K562 (cell line): ENCODE data around the gene SARS2. TPM values are rescaled to one million over a fixed set of nuclear protein-coding genes. Genes with fewer than 3 reads are reported as not detected.

ENCODE experiments used
- ATAC-seq: fragments of 200-7000 bp; cut with Tn5 transposase; 3 replicates; pipeline ENCODE4 v1.9.1; 2020; ENCODE audit warnings: moderate library complexity
- BruUV-seq: library from RNA; stranded (reverse); fragments of 400-500 nt; replicated peaks from 2 replicates; lab custom pipeline; 2021; lab: Mats Ljungman, UMichigan
- CTCF ChIA-PET: fragments of 300-600 bp; formaldehyde crosslinking; extraction: SDS; loops from one replicate; lab custom pipeline; 2021; ENCODE audit warnings: low intra/inter-chr PET ratio; lab: Yijun Ruan, JAX
- POLR2A ChIA-PET: fragments of 300-600, 350-650 bp; sonication (Branson Sonifier 250); formaldehyde crosslinking; extraction: SDS; loops from one replicate; lab custom pipeline; 2021; ENCODE audit warnings: antibody characterized with exemption, inconsistent platforms; lab: Yijun Ruan, JAX
- DNase-seq, 4 experiments: peaks; one replicate each; pipeline versions ENCODE4 v3.0.0 to v3.0.0-alpha.2; 2011 to 2018; ENCODE audit warnings: low spot score in 3 of 4, mixed read lengths in 3 of 4; ENCODE audit errors: extremely low read depth in 1 of 4
- FAIRE-seq: peaks from 2 replicates; lab custom pipeline; 2011; peaks lifted over from hg19 to GRCh38; lab: Jason Lieb, UNC
- H2AFZ ChIP-seq: 2 replicates; pipeline ENCODE4 v1.6.0; 2011; ENCODE audit warnings: low read depth, low read length, control low read depth, inconsistent platforms
- H3K27ac ChIP-seq: fragments of 200-600 bp; 3 replicates; pipeline ENCODE4 v1.8.0; 2011; ENCODE audit warnings: low read depth, mild to moderate bottlenecking, control low read depth, inconsistent platforms, low read length, moderate library complexity, mixed read lengths; ENCODE audit errors: extremely low read depth
- H3K27me3 ChIP-seq, 2 experiments: fragments of 300-600 bp in 1 of 2; 2 replicates in 1 of 2; 3 replicates in 1 of 2; pipeline versions ENCODE4 v1.6.0 to v1.8.0; 2011; ENCODE audit warnings: inconsistent platforms in 2 of 2, low read length in 2 of 2, mild to moderate bottlenecking in 1 of 2, mixed read lengths in 1 of 2, moderate library complexity in 1 of 2; ENCODE audit not compliant: control insufficient read depth in 2 of 2, insufficient read depth in 2 of 2
- H3K36me3 ChIP-seq: fragments of 300-600 bp; 3 replicates; pipeline ENCODE4 v1.8.0; 2011; ENCODE audit warnings: mild to moderate bottlenecking, low read length, inconsistent platforms; ENCODE audit not compliant: control insufficient read depth, insufficient read depth
- H3K4me1 ChIP-seq, 2 experiments: fragments of 200-600 bp in 1 of 2; replicated peaks in 1 of 2; 2 replicates in 1 of 2; 3 replicates in 1 of 2; pipeline versions ENCODE4 v1.5.1 to v1.8.0; 2011; ENCODE audit warnings: inconsistent platforms in 2 of 2, low read length in 2 of 2, mild to moderate bottlenecking in 1 of 2, mixed read lengths in 1 of 2, moderate library complexity in 1 of 2; ENCODE audit not compliant: control insufficient read depth in 2 of 2, insufficient read depth in 2 of 2
- H3K4me2 ChIP-seq: 2 replicates; pipeline ENCODE4 v1.6.1; 2011; ENCODE audit warnings: low read length, control low read depth, inconsistent platforms, mixed read lengths; ENCODE audit not compliant: insufficient read depth
- H3K4me3 ChIP-seq: fragments of 200-600 bp; sonication (generic), shearing (Covaris generic); 2 replicates; pipeline ENCODE4 v1.5.1; 2016; ENCODE audit warnings: control low read depth, inconsistent platforms
- H3K79me2 ChIP-seq: fragments of 200-600 bp; 3 replicates; pipeline ENCODE4 v1.8.0; 2011; ENCODE audit warnings: low read length, inconsistent platforms; ENCODE audit not compliant: control insufficient read depth, insufficient read depth
- H3K9ac ChIP-seq, 2 experiments: 2 replicates each; pipeline versions ENCODE4 v1.6.0 to v1.6.1; 2011; ENCODE audit warnings: low read depth in 2 of 2, low read length in 2 of 2, control low read depth in 1 of 2, inconsistent platforms in 1 of 2, mild to moderate bottlenecking in 1 of 2, mixed read lengths in 1 of 2; ENCODE audit not compliant: insufficient read depth in 1 of 2
- H3K9me1 ChIP-seq: one replicate; pipeline ENCODE4 v1.6.0; 2011; ENCODE audit warnings: inconsistent platforms, mild to moderate bottlenecking, low read length, moderate library complexity; ENCODE audit not compliant: control insufficient read depth, insufficient read depth
- H3K9me3 ChIP-seq: replicated peaks from 2 replicates; pipeline ENCODE4 v1.5.1; 2011; ENCODE audit warnings: low read depth, low read length, inconsistent platforms; ENCODE audit not compliant: control insufficient read depth, insufficient read depth
- H4K20me1 ChIP-seq: replicated peaks from 2 replicates; pipeline ENCODE4 v1.6.1; 2011; ENCODE audit warnings: low read length, inconsistent platforms, mixed read lengths; ENCODE audit not compliant: control insufficient read depth, insufficient read depth
- DACH1 ChIP-seq: fragments of 450-650 bp; IDR thresholded peaks from 2 replicates; pipeline ENCODE4 v1.6.1; 2018; ENCODE audit not compliant: partially characterized antibody
- GATA2 ChIP-seq: sonication (generic); formaldehyde crosslinking; IDR thresholded peaks from 2 replicates; pipeline ENCODE4 v1.4.0; 2020; ENCODE audit warnings: mild to moderate bottlenecking, missing genetic modification reagents
- KHSRP ChIP-seq: fragments of 450-650 bp; IDR thresholded peaks from 2 replicates; pipeline ENCODE4 v1.6.1; 2017
- KLF6 ChIP-seq: fragments of 250-450 bp; sonication (Bioruptor Pico); IDR thresholded peaks from 2 replicates; pipeline ENCODE4 v1.4.0; 2020; ENCODE audit warnings: mild to moderate bottlenecking, moderate library complexity, borderline replicate concordance
- MYBL2 ChIP-seq, 2 experiments: fragments of 450-650 bp in 1 of 2; sonication (generic) in 1 of 2; formaldehyde crosslinking in 1 of 2; IDR thresholded peaks; 2 replicates each; pipeline versions ENCODE4 v1.6.1 to v1.8.1; 2017 to 2022; ENCODE audit warnings: borderline replicate concordance in 1 of 2, inconsistent platforms in 1 of 2, low read depth in 1 of 2, mild to moderate bottlenecking in 1 of 2, missing genetic modification reagents in 1 of 2, moderate library complexity in 1 of 2
- ZKSCAN1 ChIP-seq: fragments of 150-350 bp; IDR thresholded peaks from 2 replicates; pipeline ENCODE4 v1.6.1; 2016; ENCODE audit warnings: low read depth, low read length
- ZNF592 ChIP-seq: fragments of 450-650 bp; IDR thresholded peaks from 2 replicates; pipeline ENCODE4 v1.6.1; 2017; ENCODE audit warnings: antibody characterized with exemption, mild to moderate bottlenecking
- ZNF830 ChIP-seq: fragments of 250-450 bp; sonication (Bioruptor Pico); IDR thresholded peaks from 2 replicates; pipeline ENCODE4 v1.5.0; 2021; ENCODE audit warnings: mild to moderate bottlenecking
- WGBS: fragments of 100-300 bp; shearing (Covaris generic); methylation state at CpG from one replicate; pipeline ENCODE4 v1.1.6; 2016; ENCODE audit warnings: low coverage, mixed read lengths; ENCODE audit not compliant: insufficient coverage; ENCODE audit errors: missing lambda C conversion rate; 5-methylcytosine and 5-hydroxymethylcytosine counted together
- in situ Hi-C: fragments of 300-500 bp; cut with MboI; formaldehyde crosslinking; loops from 4 replicates; pipeline ENCODE4 v1.15.0; 2018; ENCODE audit warnings: inconsistent platforms, mixed read lengths
- intact Hi-C: fragments of 100-400 bp; cut with micrococcal nuclease; formaldehyde crosslinking; loops from 2 replicates; pipeline ENCODE4 v1.14.2; 2022
- polyA plus RNA-seq, 8 experiments: library from polyadenylated mRNA; depleted of rRNA in 4 of 8; stranded (reverse) in 5 of 8; unstranded in 3 of 8; fragments of >200 nt; fragmentation: Nextera tagmentation in 2 of 8; fragmentation: Illumina TruSeq in 1 of 8; extraction: Ambion mirVana in 2 of 8; extraction: Trizol in 1 of 8; gene quantifications; 2 replicates each; pipeline versions ENCODE4 v1.2.1 to v1.2.3, GENCODE V29; 2011 to 2014; ENCODE audit warnings: inconsistent platforms in 1 of 8, missing spikeins in 1 of 8
- total RNA-seq, 7 experiments: library from RNA; depleted of rRNA in 6 of 7; stranded (reverse); fragments of >200 nt in 6 of 7; fragmentation: Illumina TruSeq in 2 of 7; extraction: Trizol in 2 of 7; gene quantifications; 2 replicates each; pipeline versions ENCODE4 v1.2.1 to v1.2.3, GENCODE V29; 2011 to 2021; ENCODE audit warnings: low replicate concordance in 1 of 7

The SARS2 gene
- total and polyA plus RNA-seq, 9 of the 15 experiments (the other 6 are each of a cell fraction or from before 2014, with no cell fraction given): 3.1 to 59.1 (median 31.7) TPM

- intact Hi-C loops: loop anchor here (5.0 kb wide), 2 partner anchors 143 to 223 kb away; no protein-coding TSS in a partner anchor
- no peaks in the 10 kb centered on the region for H3K27me3 ChIP-seq
- no peak overlapping the region for H2AFZ ChIP-seq
- H4K20me1 ChIP-seq: no peaks in the 10 kb centered on the region
- no peaks in the 10 kb centered on the region for H3K9me3 ChIP-seq
- no peak overlapping the region for H3K27ac ChIP-seq
- TF ChIP-seq KHSRP (no peak), GATA2 (CRISPR knock-in tag) (no peak), KLF6 (no peak)
- POLR2A ChIA-PET: interaction anchor here (0.6 kb wide), 1 partner anchor 19 kb away, joined by 3 read pairs; no protein-coding TSS in a partner anchor
- no TSS peak for BruUV-seq
- no peaks in the 10 kb centered on the region for H3K9me1 ChIP-seq
- peaks cover 25% of the 10 kb centered on the region; the same call in 2 of the 3 replicates for H3K36me3 ChIP-seq
- DNase-seq: no peak
- ATAC-seq: no peak
- no peak overlapping the region for H3K4me3 ChIP-seq
- H3K9ac ChIP-seq: no peak overlapping the region
- no peak overlapping the region for H3K4me2 ChIP-seq
- FAIRE-seq: no peak
- no peaks in the 10 kb centered on the region for H3K79me2 ChIP-seq
- in situ Hi-C loops: loop anchor here (5.0 to 10.0 kb wide), 2 partner anchors 150 to 233 kb away; partner anchors contain the start of gene NCCRP1
- CTCF ChIA-PET: interaction anchor here (0.5 kb wide), 1 partner anchor 242 kb away, joined by 4 read pairs; no protein-coding TSS in a partner anchor
- peaks cover 3 to 7% of the 10 kb centered on the region in 2 experiments; a peak in 3 of 5 replicates for H3K4me1 ChIP-seq
- WGBS: 77% methylated on average over 2 of the region's 2 CpGs
Measured at GRCh38 chr19:38964738-38965137, 34.2 kb upstream of the SARS2 start.

DNA sequence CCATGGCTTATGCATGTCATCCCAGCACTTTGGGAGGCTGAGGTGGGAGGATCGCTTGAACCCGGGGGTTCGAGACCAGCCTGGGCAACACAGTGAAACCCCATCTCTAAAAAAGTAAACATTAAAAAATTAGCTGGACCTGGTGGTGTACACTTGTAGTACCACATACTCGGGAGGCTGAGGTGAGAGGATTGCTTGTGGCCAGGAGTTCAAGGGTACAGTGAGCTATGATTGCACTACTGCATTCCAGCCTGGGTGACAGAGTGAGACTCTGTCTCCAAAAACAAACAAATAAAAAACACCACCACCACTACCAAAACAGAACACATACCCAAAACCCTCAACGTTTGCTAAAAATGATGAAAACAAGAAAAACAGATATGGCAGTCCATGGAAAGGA is 29.1 kb upstream of the SARS2 start:
- H3K36me3 ChIP-seq: peaks cover 9% of the 10 kb centered on the region; the same call in 1 of the 3 replicates
- no peaks in the 10 kb centered on the region for H4K20me1 ChIP-seq
- CTCF ChIA-PET: no interaction called here
- intact Hi-C loops (loop anchor here (5.0 kb wide), 2 partner anchors 148 to 228 kb away; no protein-coding TSS in a partner anchor), in situ Hi-C loops (loop anchor here (10.0 kb wide), 1 partner anchor 155 kb away; no protein-coding TSS in a partner anchor)
- WGBS: 75% methylated on average over 5 of the region's 5 CpGs
- no peaks in the 10 kb centered on the region for H3K27me3 ChIP-seq
- FAIRE-seq (no peak), DNase-seq (no peak), ATAC-seq (no peak)
- BruUV-seq: no TSS peak
- TF ChIP-seq MYBL2 (IDR thresholded peaks at IDR 0.05; ENCODE audit: low read depth) (no peak), MYBL2 (CRISPR knock-in tag; IDR thresholded peaks at IDR 0.05; ENCODE audit: borderline replicate concordance) (no peak), ZNF592 (no peak), ZKSCAN1 (no peak), DACH1 (no peak), ZNF830 (CRISPR knock-in tag) (no peak)
- H3K27ac ChIP-seq: no peak overlapping the region
- no peak overlapping the region for H2AFZ ChIP-seq
- no peak overlapping the region for H3K4me2 ChIP-seq
- no peak overlapping the region for H3K4me3 ChIP-seq
- no peak overlapping the region for H3K9ac ChIP-seq
- H3K9me1 ChIP-seq: no peaks in the 10 kb centered on the region
- no peaks in the 10 kb centered on the region for H3K79me2 ChIP-seq
- peaks cover 3 to 7% of the 10 kb centered on the region in 2 experiments; a peak in 3 of 5 replicates for H3K4me1 ChIP-seq
- POLR2A ChIA-PET: interaction anchor here (0.6 to 1.3 kb wide), 4 partner anchors 9 to 90 kb away, joined by 3 to 4 read pairs (median 3); no protein-coding TSS in a partner anchor
- no peaks in the 10 kb centered on the region; the same call in 1 of the 2 replicates for H3K9me3 ChIP-seq
